ENCODE measurements around the gene PARP3.

Gene PARP3

DNA sequence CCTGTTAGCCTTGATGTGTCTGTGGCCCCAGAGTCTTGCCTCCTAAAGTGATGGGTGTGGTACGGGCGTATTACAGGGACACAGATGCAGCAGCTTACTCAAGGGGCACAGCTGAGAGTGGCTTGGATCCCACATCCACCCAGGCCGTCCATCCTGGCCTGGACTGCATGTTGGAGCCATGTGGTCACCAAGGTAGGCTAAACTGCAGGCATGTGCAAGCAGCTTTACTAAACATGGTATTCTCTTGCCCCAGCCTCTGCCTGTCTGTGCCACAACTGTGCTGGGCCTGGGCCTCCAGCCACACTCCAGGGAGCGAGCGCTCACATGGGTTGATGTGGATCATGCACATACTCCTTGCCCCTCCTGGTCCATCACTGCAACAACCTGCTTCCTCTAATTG is 7.0 kb downstream of the PARP3 start:
- no peak for DNase-seq

DNA sequence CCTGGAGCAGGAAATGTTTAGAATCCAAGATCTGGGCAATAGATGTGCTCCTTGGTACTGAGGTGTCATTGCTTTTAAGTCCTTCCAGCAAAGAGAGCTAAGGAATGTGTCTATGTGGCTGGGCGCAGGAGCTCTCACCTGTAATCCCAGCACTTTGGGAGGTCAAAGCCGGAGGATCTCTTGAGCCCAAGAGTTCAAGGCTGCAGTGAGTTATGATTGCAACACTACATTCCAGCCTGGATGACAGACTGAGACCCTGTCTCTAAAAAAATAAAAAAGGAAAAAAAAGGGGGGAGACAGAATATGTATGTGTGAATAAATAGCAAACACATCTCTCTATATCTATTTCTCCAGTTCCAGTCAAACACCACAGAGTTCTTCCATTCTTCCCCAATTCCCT is 8.7 kb downstream of the PARP3 start:
- no peak for DNase-seq

DNA sequence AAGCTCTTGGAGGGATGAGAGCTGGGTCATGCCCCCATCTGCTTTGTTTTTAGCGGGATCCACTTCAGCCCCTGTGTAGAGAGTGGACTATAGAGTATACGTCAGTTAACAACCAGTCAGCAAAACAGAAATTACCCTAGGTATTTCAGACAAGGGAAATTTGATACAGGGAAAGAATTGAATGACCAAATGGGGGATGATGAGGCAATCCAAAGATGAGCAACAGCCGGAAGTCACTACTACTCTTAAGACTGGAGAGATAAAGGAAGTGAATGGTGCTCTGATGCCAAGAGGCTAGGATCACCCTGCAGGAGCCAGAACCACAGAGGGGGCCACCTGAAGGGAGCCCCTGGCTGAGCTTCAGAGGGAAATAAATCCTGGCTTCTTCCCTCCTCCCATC is 11.3 kb downstream of the PARP3 start:
- peak; percentile 53 for DNase-seq

DNA sequence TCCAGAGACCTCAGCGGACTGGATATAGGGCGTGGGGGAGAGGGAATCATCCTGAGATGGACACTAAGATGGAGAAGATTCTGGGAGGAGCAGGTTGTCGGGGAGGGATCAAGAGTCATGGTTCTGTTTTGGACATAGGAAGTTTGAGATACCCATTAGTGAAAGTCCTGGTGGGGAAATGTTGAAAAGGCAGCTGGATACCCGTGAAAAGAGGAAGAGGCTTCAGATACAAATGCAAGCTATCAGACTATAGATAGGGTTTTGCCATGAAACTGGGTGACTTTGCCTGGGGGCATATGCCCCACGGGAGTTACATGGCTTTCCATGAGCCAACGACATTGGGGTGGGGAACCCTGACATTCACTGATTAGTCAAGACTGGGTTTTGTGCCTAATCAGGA is 11.9 kb downstream of the PARP3 start:
- DNase-seq = no peak

- no peak for DNase-seq
These were observed 12.6 kb downstream of the PARP3 start for GRCh38 chr3:51954713-51955112.

GRCh38 chr3:51955175-51955892 is 13.2 kb downstream of the PARP3 start, which contains the start of gene GPR62:
GPR62 (plus strand) TSS chr3:51955381; CDS start chr3:51955653, 272 bp downstream.
- peak; percentile 44 for DNase-seq

DNA sequence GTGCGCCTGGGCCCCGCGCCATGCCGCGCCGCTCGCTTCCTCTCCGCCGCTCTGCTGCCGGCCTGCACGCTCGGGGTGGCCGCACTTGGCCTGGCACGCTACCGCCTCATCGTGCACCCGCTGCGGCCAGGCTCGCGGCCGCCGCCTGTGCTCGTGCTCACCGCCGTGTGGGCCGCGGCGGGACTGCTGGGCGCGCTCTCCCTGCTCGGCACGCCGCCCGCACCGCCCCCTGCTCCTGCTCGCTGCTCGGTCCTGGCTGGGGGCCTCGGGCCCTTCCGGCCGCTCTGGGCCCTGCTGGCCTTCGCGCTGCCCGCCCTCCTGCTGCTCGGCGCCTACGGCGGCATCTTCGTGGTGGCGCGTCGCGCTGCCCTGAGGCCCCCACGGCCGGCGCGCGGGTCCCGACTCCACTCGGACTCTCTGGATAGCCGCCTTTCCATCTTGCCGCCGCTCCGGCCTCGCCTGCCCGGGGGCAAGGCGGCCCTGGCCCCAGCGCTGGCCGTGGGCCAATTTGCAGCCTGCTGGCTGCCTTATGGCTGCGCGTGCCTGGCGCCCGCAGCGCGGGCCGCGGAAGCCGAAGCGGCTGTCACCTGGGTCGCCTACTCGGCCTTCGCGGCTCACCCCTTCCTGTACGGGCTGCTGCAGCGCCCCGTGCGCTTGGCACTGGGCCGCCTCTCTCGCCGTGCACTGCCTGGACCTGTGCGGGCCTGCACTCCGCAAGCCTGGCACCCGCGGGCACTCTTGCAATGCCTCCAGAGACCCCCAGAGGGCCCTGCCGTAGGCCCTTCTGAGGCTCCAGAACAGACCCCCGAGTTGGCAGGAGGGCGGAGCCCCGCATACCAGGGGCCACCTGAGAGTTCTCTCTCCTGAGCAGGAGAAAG is 14.0 kb downstream of the PARP3 start:
- DNase-seq = peak; percentile 23

GRCh38 chr3:51957520-51958205 is 15.5 kb downstream of the PARP3 start:
- no peak for DNase-seq

- DNase-seq = no peak
These were observed 16.7 kb downstream of the PARP3 start for GRCh38 chr3:51958603-51959521.

DNA sequence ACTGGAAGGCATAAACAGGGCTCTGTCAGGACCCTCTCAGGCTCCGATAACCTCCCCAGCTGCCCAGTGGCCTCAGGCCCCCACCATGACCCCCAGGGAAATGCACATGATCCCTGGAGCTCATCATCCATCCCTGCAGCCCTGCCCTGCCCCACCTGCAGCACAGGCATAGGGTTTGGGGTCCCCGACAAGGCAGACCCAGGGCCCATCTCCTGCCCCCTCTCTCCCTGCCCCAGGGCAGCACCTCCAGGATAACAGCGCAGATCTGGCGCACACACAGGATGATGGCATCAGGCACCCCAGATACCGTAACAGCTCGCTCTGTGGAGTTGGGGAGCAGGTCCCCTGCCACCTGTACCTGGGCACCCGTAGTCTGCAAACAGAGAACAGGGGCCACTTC is 17.5 kb downstream of the PARP3 start:
- DNase-seq = no peak

- no peak for DNase-seq
These were observed 18.2 kb downstream of the PARP3 start for GRCh38 chr3:51960386-51960785.

GRCh38 chr3:51961011-51961410 is 18.8 kb downstream of the PARP3 start:
- no peak for DNase-seq

DNA sequence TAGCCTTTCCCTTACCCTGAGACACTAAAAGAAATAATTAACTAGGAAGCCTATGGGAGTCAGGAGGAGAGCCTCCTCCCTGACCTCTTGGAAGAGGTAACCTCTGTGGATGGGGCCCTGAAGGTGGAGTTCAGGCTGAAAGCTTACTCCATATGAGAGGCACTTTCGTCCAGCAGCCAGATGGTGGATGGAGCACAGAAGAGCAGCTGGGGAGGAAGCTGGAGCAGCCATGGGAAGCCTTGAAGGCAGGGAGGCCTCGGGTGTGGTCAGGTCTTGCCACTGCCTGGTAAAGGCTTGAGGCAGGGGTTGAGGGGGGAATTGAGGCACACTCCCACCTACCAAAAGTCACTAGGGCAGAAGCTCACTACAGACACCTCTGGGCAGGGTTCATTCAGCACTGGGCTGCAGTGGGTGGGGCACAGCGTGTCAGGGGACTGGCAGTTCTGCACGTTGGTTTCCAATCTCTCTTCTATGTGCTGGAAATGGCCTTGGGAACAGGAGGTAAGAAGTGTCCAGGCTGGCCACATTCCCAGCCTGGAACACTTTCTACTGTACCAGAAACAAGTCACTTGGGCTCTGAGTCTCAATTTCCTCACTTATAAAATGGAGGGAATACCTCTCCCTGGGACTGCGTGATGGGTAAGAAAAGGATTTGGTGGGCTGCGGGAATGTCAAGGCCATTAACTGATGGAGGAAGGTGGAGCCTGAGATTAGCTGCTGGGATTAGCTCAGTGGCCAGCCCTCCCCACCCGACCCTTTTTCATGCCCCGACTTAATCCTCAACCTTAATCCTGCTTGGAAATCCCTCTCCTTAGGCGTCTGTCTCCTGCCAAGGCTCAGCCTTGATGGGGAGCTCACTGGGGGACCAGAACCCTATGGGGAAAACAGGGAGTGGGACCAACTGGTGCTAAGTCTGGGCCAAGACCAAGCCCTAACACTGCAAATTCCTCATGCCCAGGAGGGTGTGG is 19.7 kb downstream of the PARP3 start:
- peak; percentile 99 for DNase-seq

DNA sequence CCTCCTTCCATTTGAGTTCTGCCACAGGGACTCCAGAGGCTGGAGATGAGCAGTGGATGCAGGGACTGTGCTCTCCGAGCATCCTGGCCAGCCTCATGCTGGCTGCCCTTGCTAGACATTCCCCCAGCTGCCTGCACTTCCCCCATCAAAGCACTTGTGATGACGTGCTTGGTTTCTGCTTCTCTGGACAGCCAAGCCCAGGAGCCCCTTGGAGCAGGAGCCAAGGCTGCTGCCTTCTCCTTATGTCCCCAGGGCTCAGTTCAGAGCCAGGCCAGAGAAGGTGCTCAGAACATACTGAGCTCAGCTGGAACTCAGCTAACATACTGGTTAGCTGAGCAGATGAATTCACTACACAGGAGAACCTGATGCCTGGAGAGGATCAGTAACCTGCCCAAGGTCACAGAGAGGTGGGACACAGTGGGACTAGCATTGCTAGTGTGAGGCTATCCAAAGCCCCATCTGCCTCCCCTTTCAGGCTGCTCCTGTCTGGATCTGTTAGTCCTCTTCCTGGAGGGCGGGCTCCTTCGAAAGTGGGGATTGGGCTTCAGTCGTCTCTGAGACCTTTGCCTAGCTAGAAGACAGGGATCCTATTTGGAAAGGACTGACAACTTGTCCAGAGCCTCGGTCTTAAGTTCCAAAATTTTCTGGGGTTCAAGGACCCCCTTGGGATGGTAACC is 20.8 kb downstream of the PARP3 start:
- DNase-seq = peak; percentile 90

DNA sequence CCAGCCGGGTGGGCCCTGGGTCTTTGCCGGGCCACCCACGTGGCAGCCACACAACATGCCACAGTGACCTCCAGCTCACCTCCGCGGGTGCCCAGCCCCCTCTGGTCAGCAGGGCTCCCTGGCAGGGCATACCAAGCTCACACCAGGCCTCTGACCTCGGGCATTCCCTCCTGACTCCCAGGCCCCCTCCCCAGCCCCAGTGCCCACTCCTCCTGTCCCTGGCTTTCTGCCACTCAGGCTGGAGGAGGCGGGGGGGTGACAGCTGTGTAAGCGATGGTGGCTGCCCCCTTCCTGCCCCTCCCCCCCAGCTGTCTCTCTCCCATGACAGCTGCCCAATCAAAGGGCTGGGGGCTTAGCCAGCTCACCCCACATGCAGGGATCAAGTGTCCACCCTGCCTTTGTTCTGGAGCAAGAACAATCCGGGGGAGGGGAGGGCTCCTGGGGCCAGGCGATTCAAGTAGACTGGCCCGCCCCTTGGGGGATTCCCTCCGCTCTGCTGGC is 21.8 kb downstream of the PARP3 start:
- DNase-seq = peak; percentile 98

GRCh38 chr3:51964521-51964920 is 22.4 kb downstream of the PARP3 start:
- peak; percentile 89 for DNase-seq

- no peak for DNase-seq
These were observed 23.9 kb downstream of the PARP3 start for GRCh38 chr3:51966016-51966415.

- DNase-seq = peak; percentile 68
These were observed 24.3 kb downstream of the PARP3 start for GRCh38 chr3:51966486-51966885.

DNA sequence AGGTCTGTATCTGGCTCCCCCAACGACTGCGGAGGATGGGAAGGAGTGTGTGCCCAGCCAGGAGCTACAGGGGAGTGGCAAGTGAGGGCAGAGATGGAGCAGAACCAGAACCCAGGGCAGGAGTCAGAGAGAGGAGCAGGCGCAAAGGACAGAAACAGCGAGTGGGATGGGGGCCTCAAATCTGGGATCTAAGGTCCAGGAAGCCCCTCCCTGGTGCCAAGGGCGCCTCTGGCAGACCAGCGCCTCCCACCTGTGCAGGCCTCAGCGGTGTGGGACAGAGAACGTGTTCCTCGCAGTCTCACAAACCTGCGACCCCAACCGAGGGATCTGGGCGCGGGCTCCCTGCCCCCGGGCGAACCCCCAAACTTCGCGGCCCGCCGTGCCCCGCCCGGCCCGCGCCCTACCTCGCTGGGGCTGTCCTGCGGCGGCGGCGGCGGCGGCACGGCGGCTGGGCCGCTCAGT is 24.8 kb downstream of the PARP3 start:
- DNase-seq = peak; percentile 59

Measured in NCI-H82 (cell line).